Measurements from ENCODE around the gene RSF1.
"Not testable (repeated sequence)": the region's sequence is repeated elsewhere in the genome, so short reads cannot be mapped to it uniquely, and the experiment has no call there.

Gene RSF1

DNA sequence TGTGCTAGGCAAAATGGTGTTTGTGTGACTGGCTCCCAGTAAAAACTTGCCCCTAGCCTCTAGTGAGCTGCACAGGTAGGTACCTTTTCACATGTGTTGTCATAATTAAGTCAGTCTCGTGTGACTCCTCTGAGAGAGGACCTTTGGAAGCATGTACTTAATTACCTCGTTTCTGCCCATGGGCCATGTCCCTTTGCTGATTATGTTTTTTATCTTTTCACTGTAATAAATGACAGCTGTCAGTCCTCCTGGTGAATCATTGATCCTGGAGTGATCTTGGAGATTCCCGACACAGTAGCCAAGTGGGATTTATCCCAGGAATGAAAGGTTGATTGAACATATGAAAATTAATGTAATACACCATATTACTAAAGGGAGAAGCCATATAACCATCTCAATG lies 170.4 kb downstream of the RSF1 start:
- H3K4me3 ChIP-seq (ENCODE audit: control insufficient read depth, low read depth, low read length): no peak overlapping the region
- no peak for TF ChIP-seq CTCF (conservative IDR thresholded peaks at IDR 0.05; ENCODE audit: control insufficient read depth, insufficient read depth, low read depth, low read length)
- no peak for DNase-seq (ENCODE audit: low read depth)

- no peak for TF ChIP-seq CTCF (conservative IDR thresholded peaks at IDR 0.05; ENCODE audit: control insufficient read depth, insufficient read depth, low read depth, low read length)
- DNase-seq (ENCODE audit: low read depth): peak; percentile 10
- H3K4me3 ChIP-seq (ENCODE audit: control insufficient read depth, low read depth, low read length): no peak overlapping the region
Measured at GRCh38 chr11:77647654-77648305, 172.7 kb downstream of the RSF1 start.

GRCh38 chr11:77644887-77645286 lies 175.6 kb downstream of the RSF1 start:
- no peak overlapping the region for H3K4me3 ChIP-seq (ENCODE audit: control insufficient read depth, low read depth, low read length)
- no peak for DNase-seq (ENCODE audit: low read depth)
- TF ChIP-seq CTCF (conservative IDR thresholded peaks at IDR 0.05; ENCODE audit: control insufficient read depth, insufficient read depth, low read depth, low read length): no peak

DNA sequence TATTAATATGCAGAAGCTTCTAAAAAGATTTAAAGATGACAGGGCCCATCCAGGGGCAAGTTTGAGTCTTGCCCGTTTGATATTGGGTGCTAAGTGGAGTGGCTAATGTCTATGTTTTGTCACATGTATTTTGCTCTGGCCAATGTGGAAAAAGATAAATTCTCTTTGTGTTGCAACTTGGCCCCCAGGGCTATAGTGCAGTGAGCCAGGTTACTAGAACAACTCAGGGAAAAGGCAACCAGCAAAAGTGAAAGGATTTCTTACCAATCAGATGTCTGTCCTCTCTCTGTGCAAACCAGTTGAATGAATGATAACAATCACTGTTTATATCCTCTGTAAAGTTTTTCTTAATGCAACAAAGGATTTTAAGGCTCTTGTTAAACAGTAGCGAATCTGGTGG lies 178.3 kb downstream of the RSF1 start:
- TF ChIP-seq CTCF (conservative IDR thresholded peaks at IDR 0.05; ENCODE audit: control insufficient read depth, insufficient read depth, low read depth, low read length): no peak
- H3K4me3 ChIP-seq (ENCODE audit: control insufficient read depth, low read depth, low read length): no peak overlapping the region

DNA sequence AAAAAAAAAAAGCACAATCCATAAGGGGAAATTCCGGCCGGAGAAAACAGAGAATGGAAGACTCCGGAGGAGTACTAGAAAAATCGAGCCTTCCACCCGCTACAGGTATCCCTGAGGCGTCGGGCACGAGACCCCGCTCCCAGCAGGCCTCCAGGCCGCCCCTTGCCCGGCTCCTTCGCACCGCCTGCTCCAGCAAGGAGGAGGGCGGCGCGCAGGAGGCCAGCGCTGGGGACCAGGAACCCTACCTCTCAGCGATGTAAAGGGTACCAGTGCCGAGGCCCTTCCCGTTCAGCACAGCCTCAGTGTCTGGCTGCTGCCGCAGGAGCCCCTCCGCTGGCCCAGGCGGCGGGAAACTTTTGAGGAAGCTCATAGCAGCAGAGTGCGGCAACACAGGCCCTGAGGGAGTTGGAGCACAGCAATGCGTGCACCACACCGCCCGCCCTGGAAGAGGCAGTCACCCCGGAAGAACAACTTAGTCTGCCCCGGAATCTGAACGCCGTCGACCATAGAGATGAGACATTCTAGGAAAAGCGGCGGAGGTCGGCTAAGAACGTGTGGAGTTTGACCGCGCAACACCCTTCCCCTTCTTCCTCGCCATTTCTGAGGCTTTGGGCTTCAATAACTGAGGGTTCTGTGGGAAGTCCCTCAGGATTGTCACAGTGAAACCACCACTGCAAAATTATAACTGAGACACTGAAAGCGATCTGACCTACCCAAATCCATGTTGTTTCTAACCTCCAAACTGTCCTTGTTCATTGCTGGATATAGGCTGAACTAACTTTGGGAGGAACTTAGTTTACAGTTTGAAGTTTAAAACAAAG lies 183.0 kb downstream of the RSF1 start, which contains the start of gene CLNS1A:
Gene CLNS1A (minus strand): TSS at position 450 of the 821 bp plus-strand sequence. CDS start 80 bp downstream, at position 370.
- peak; percentile 89 for DNase-seq (ENCODE audit: low read depth)
- no peak for TF ChIP-seq CTCF (conservative IDR thresholded peaks at IDR 0.05; ENCODE audit: control insufficient read depth, insufficient read depth, low read depth, low read length)
- H3K4me3 ChIP-seq (ENCODE audit: control insufficient read depth, low read depth, low read length): peak within 1 kb of the TSS; percentile 89

More for the DNA sequence above, 178.3 kb downstream of the RSF1 start:
- DNase-seq (ENCODE audit: low read depth): no peak

GRCh38 chr11:77636731-77637344 lies 183.7 kb downstream of the RSF1 start:
- H3K4me3 ChIP-seq (ENCODE audit: control insufficient read depth, low read depth, low read length): peak overlapping the region; percentile 89
- no peak for TF ChIP-seq CTCF (conservative IDR thresholded peaks at IDR 0.05; ENCODE audit: control insufficient read depth, insufficient read depth, low read depth, low read length)
- DNase-seq (ENCODE audit: low read depth): no peak

DNA sequence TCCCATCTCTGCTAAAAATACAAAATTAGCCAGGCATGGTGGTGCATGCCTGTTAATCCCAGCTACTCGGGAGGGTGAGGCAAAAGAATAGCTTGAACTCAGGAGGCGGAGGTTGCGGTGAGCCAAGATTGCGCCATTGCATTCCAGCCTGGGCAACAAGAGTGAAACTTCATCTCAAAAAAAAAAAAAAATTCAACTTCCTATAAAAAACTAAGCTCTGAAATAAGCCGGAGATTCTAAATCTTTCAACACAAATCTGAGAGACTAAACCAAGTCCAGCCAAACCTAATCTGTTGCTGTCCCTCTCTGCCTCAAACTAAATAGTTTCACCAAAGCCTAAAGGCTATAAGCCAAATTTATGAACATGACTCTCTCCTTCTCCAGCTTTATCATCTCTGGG lies 186.6 kb downstream of the RSF1 start:
- DNase-seq (ENCODE audit: low read depth); H3K4me3 ChIP-seq (ENCODE audit: control insufficient read depth, low read depth, low read length): not testable (repeated sequence)
